PFSK-1 (cell line): ENCODE results near the gene CHD6.

Experiments
- FOXP2 ChIP-seq: optimal IDR thresholded peaks from 2 replicates; pipeline ENCODE3; 2011; ENCODE audit warnings: borderline replicate concordance, control low read depth, inconsistent platforms; ENCODE audit not compliant: insufficient read depth; ENCODE audit errors: extremely low read length, extremely low read depth
- POLR2AphosphoS5 ChIP-seq: IDR thresholded peaks from 2 replicates; pipeline ENCODE4 v1.6.1; 2012; ENCODE audit warnings: low read depth, mild to moderate bottlenecking, control low read depth, low read length, moderate library complexity
- REST ChIP-seq, 2 experiments: IDR thresholded peaks; 2 replicates each; pipeline versions ENCODE4 v1.6.1 to v1.8.0; 2011 to 2012; ENCODE audit warnings: low read depth in 2 of 2, low read length in 2 of 2, control low read depth in 1 of 2, inconsistent platforms in 1 of 2, mild to moderate bottlenecking in 1 of 2, moderate library complexity in 1 of 2; ENCODE audit not compliant: insufficient read depth in 1 of 2
- SIN3A ChIP-seq: IDR thresholded peaks from 2 replicates; pipeline ENCODE4 v1.6.1; 2012; ENCODE audit warnings: mild to moderate bottlenecking, low read length, moderate library complexity, borderline replicate concordance; ENCODE audit not compliant: insufficient read depth

GRCh38 chr20:41387444-41387851 lies 230.7 kb downstream of the CHD6 start:
- TF ChIP-seq FOXP2 (no peak), POLR2AphosphoS5 (no peak), SIN3A (no peak), REST (IDR thresholded peaks at IDR 0.05; ENCODE audit: insufficient read depth in 1 of 2, low read depth in 2 of 2, low read length in 2 of 2) (no peak)
